CD4-positive, alpha-beta T cell (primary cell): ENCODE data around the gene POU6F1. TPM values are rescaled to one million over a fixed set of nuclear protein-coding genes. Genes with fewer than 3 reads are reported as not detected.

ENCODE experiments used
- ATAC-seq: fragments of 200-7000 bp; cut with Tn5 transposase; one replicate; pipeline ENCODE4 v1.10.0; 2022; ENCODE audit warnings: mild to moderate bottlenecking; ENCODE audit not compliant: poor library complexity
- CTCF ChIA-PET: fragments of 350-600 bp; sonication (Branson Sonifier 250); formaldehyde crosslinking; loops from one replicate; lab custom pipeline; 2021; ENCODE audit warnings: antibody characterized with exemption, inconsistent platforms; lab: Charles Lee
- POLR2A ChIA-PET: fragments of 350-600 bp; sonication (Branson Sonifier 250); formaldehyde crosslinking; loops from one replicate; lab custom pipeline; 2021; ENCODE audit warnings: antibody characterized with exemption, inconsistent platforms; lab: Charles Lee
- DNase-seq, 14 experiments: peaks; one replicate each; pipeline ENCODE4 v3.0.0-alpha.2; 2013 to 2020; ENCODE audit warnings: mixed read lengths in 2 of 14
- H3K27ac ChIP-seq, 2 donors: one replicate each; pipeline versions ENCODE4 v1.5.1 to v1.7.0; 2013; ENCODE audit warnings: low read length in 2 of 2, low read depth in 1 of 2, mild to moderate bottlenecking in 1 of 2
- H3K27me3 ChIP-seq, 2 experiments: 1 replicate in 1 of 2; 2 replicates in 1 of 2; pipeline versions ENCODE4 v1.6.1 to v1.7.0; 2013; ENCODE audit warnings: low read length in 2 of 2, control low read depth in 1 of 2, mild to moderate bottlenecking in 1 of 2, moderate library complexity in 1 of 2; ENCODE audit not compliant: insufficient read depth in 2 of 2, control insufficient read depth in 1 of 2
- H3K36me3 ChIP-seq: one replicate; pipeline ENCODE4 v1.6.1; 2013; ENCODE audit warnings: low read length, control low read depth; ENCODE audit not compliant: insufficient read depth
- H3K4me1 ChIP-seq: one replicate; pipeline ENCODE4 v1.6.1; 2013; ENCODE audit warnings: low read length, control low read depth; ENCODE audit not compliant: insufficient read depth
- H3K4me3 ChIP-seq: one replicate; pipeline ENCODE4 v1.5.1; 2013; ENCODE audit warnings: mild to moderate bottlenecking, low read length, moderate library complexity
- H3K9me3 ChIP-seq, 2 experiments: 1 replicate in 1 of 2; 2 replicates in 1 of 2; pipeline versions ENCODE4 v1.6.1 to v1.7.0; 2013; ENCODE audit warnings: low read length in 2 of 2, mild to moderate bottlenecking in 2 of 2, control low read depth in 1 of 2, moderate library complexity in 1 of 2; ENCODE audit not compliant: control insufficient read depth in 1 of 2, insufficient read depth in 1 of 2
- H3K27ac Mint-ChIP-seq: one replicate; pipeline ENCODE4 v1.8.0; 2020; ENCODE audit warnings: mixed read lengths
- H3K27me3 Mint-ChIP-seq: one replicate; pipeline ENCODE4 v1.8.0; 2021; ENCODE audit warnings: mixed read lengths
- H3K36me3 Mint-ChIP-seq: one replicate; pipeline ENCODE4 v1.8.0; 2021; ENCODE audit warnings: low read depth, mixed read lengths
- H3K4me1 Mint-ChIP-seq: one replicate; pipeline ENCODE4 v1.8.0; 2021; ENCODE audit warnings: low read depth, mixed read lengths
- H3K4me3 Mint-ChIP-seq: one replicate; pipeline ENCODE4 v1.8.0; 2020; ENCODE audit warnings: mild to moderate bottlenecking, mixed read lengths
- H3K9me3 Mint-ChIP-seq: one replicate; pipeline ENCODE4 v1.8.0; 2020; ENCODE audit warnings: mixed read lengths
- CTCF ChIP-seq: fragments of 200-600 bp; IDR thresholded peaks from one replicate; pipeline ENCODE4 v1.8.0; 2022; ENCODE audit warnings: antibody characterized with exemption, mild to moderate bottlenecking
- intact Hi-C, 2 experiments: fragments of 100-400 bp; cut with DNase I in 1 of 2; cut with micrococcal nuclease in 1 of 2; formaldehyde crosslinking; loops; one replicate each; pipeline versions ENCODE4 v1.15.1 to v1.9.0; 2023 to 2025; cut with DNase I, micrococcal nuclease
- total RNA-seq, 174 experiments: library from RNA in 2 of 174; stranded (reverse) in 2 of 174; gene quantifications; one replicate each; pipeline ENCODE4 v1.2.3 and lab custom pipeline; 2021 to 2026

POU6F1 gene
- total RNA-seq, 2 experiments from 2014 or later = 31.7 to 36.8 TPM

GRCh38 chr12:51187370-51187987 is 30.4 kb downstream of the POU6F1 start:
- TF ChIP-seq CTCF = no peak
- Histone ChIP-seq H3K4me3 (no peak overlapping the region), H3K27ac (no peak overlapping the region), H3K27me3 (no peaks in the 10 kb centered on the region), H3K36me3 (peaks cover 23% of the 10 kb centered on the region), H3K9me3 (no peaks in the 10 kb centered on the region), H3K4me1 (no peaks in the 10 kb centered on the region)
- no peaks in the 10 kb centered on the region for H3K27me3 Mint-ChIP-seq
- CTCF ChIA-PET = no interaction called here
- POLR2A ChIA-PET = interaction anchor here (0.6 kb wide), 1 partner anchor 29 kb away, joined by 4 read pairs; no protein-coding TSS in a partner anchor
- no peak for ATAC-seq
- no peak for DNase-seq
- intact Hi-C loops = no loop called here
- no peaks in the 10 kb centered on the region for H3K4me1 Mint-ChIP-seq
- no peak overlapping the region for H3K27ac Mint-ChIP-seq
- no peaks in the 10 kb centered on the region for H3K9me3 Mint-ChIP-seq
- H3K36me3 Mint-ChIP-seq = peaks cover 31% of the 10 kb centered on the region
- no peak overlapping the region for H3K4me3 Mint-ChIP-seq

GRCh38 chr12:51186465-51187085 is 31.3 kb downstream of the POU6F1 start:
- no peaks in the 10 kb centered on the region for H3K9me3 ChIP-seq
- no peak overlapping the region for H3K27ac ChIP-seq
- H3K36me3 ChIP-seq = peaks cover 20% of the 10 kb centered on the region
- POLR2A ChIA-PET = no interaction called here
- H3K4me1 ChIP-seq = no peaks in the 10 kb centered on the region
- peaks cover 23% of the 10 kb centered on the region for H3K36me3 Mint-ChIP-seq
- no peak overlapping the region for H3K4me3 Mint-ChIP-seq
- intact Hi-C loops = no loop called here
- no peaks in the 10 kb centered on the region for H3K27me3 ChIP-seq
- TF ChIP-seq CTCF = no peak
- H3K9me3 Mint-ChIP-seq = no peaks in the 10 kb centered on the region
- CTCF ChIA-PET = no interaction called here
- no peaks in the 10 kb centered on the region for H3K4me1 Mint-ChIP-seq
- no peak for ATAC-seq
- H3K27ac Mint-ChIP-seq = no peak overlapping the region
- DNase-seq = no peak
- no peaks in the 10 kb centered on the region for H3K27me3 Mint-ChIP-seq
- no peak overlapping the region for H3K4me3 ChIP-seq

GRCh38 chr12:51185171-51185717 is 32.6 kb downstream of the POU6F1 start:
- DNase-seq (no peak), ATAC-seq (no peak)
- ChIA-PET POLR2A (no interaction called here), CTCF (interaction anchor here (0.6 kb wide), 1 partner anchor 183 kb away, joined by 3 read pairs; no protein-coding TSS in a partner anchor)
- H3K27ac Mint-ChIP-seq = no peak overlapping the region
- H3K27ac ChIP-seq = no peak overlapping the region
- H3K27me3 ChIP-seq = no peaks in the 10 kb centered on the region
- H3K27me3 Mint-ChIP-seq = no peaks in the 10 kb centered on the region
- H3K36me3 ChIP-seq = peaks cover 8% of the 10 kb centered on the region
- H3K36me3 Mint-ChIP-seq = peaks cover 11% of the 10 kb centered on the region
- no peak overlapping the region for H3K4me3 ChIP-seq
- H3K4me3 Mint-ChIP-seq = no peak overlapping the region
- no peak for TF ChIP-seq CTCF
- no peaks in the 10 kb centered on the region for H3K4me1 ChIP-seq
- H3K9me3 ChIP-seq = no peaks in the 10 kb centered on the region
- no peaks in the 10 kb centered on the region for H3K4me1 Mint-ChIP-seq
- no peaks in the 10 kb centered on the region for H3K9me3 Mint-ChIP-seq
- intact Hi-C loops = no loop called here
